GM12864 (cell line): ENCODE data around the gene ZC3H18.
A peak's percentile ranks its signal among the peaks of the same experiment; 100 is the strongest.

Source experiments
- DNase-seq: peaks from one replicate; pipeline ENCODE4 v3.0.0-alpha.2; 2011; ENCODE audit warnings: low read depth
- H3K4me3 ChIP-seq: 2 replicates; pipeline ENCODE4 v1.5.1; 2011; ENCODE audit warnings: mild to moderate bottlenecking, low read depth, low read length, control low read depth
- CTCF ChIP-seq: IDR thresholded peaks from 2 replicates; pipeline ENCODE4 v1.5.1; 2011; ENCODE audit warnings: low read depth, mild to moderate bottlenecking, moderate library complexity, low read length, control low read depth, inconsistent platforms; ENCODE audit errors: missing control alignments

The ZC3H18 gene

GRCh38 chr16:88651276-88651988 is 81.2 kb downstream of the ZC3H18 start:
- TF ChIP-seq CTCF: no peak
- H3K4me3 ChIP-seq: peak overlapping the region; percentile 94
- peak; percentile 85 for DNase-seq

- DNase-seq: no peak
- TF ChIP-seq CTCF: no peak
- H3K4me3 ChIP-seq: peak overlapping the region; percentile 94
Measured at GRCh38 chr16:88651989-88652761, 82.0 kb downstream of the ZC3H18 start.

GRCh38 chr16:88652762-88653063 is 82.5 kb downstream of the ZC3H18 start:
- TF ChIP-seq CTCF: no peak
- DNase-seq: no peak
- no peak overlapping the region for H3K4me3 ChIP-seq

GRCh38 chr16:88653101-88653500 is 82.9 kb downstream of the ZC3H18 start:
- TF ChIP-seq CTCF: no peak
- DNase-seq: no peak
- H3K4me3 ChIP-seq: no peak overlapping the region

- H3K4me3 ChIP-seq: no peak overlapping the region
- DNase-seq: no peak
- no peak for TF ChIP-seq CTCF
Measured at GRCh38 chr16:88653596-88654362, 83.6 kb downstream of the ZC3H18 start.

- DNase-seq: no peak
- H3K4me3 ChIP-seq: no peak overlapping the region
- no peak for TF ChIP-seq CTCF
Measured at GRCh38 chr16:88654363-88655052, 84.3 kb downstream of the ZC3H18 start.
